ENCODE measurements around the gene BANK1.

The BANK1 gene

DNA sequence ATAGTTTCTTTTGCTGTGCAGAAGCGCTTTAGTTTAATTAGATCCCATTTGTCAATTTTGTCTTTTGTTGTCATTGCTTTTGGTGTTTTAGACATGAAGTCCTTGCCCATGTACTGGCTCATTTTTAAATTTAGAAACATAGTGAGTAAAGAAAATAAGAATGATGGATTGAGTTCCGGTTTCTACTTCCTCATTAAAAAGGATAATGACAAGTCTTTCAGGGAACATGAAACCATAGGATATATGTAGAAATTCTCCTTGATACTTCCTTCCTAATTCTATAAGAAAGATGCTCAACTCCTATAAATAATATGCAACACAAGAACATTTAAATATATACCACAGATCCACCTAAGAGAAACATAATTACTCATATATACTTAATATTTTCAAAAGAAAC is 240.9 kb downstream of the BANK1 start:
- DNase-seq (ENCODE audit: low read depth), result no peak

DNA sequence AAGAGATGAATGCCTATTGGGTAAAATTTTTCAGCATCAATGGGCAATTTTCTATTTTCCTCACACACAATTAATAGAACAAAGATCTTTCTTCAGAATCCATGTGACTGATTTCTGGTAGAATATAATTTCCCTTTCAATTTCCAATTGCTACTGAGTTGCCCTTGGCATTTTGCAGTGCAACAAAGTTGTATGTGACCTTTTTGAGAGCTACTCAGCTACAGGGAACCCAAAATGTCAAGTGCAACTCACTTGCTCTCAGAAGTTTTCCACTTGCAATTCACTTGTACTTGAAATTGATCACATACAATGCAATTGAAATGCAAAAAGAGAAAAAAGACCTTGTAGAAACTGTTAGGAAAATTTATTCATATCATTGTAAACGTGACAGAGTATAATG is 245.5 kb downstream of the BANK1 start:
- no peak for DNase-seq (ENCODE audit: low read depth)

DNA sequence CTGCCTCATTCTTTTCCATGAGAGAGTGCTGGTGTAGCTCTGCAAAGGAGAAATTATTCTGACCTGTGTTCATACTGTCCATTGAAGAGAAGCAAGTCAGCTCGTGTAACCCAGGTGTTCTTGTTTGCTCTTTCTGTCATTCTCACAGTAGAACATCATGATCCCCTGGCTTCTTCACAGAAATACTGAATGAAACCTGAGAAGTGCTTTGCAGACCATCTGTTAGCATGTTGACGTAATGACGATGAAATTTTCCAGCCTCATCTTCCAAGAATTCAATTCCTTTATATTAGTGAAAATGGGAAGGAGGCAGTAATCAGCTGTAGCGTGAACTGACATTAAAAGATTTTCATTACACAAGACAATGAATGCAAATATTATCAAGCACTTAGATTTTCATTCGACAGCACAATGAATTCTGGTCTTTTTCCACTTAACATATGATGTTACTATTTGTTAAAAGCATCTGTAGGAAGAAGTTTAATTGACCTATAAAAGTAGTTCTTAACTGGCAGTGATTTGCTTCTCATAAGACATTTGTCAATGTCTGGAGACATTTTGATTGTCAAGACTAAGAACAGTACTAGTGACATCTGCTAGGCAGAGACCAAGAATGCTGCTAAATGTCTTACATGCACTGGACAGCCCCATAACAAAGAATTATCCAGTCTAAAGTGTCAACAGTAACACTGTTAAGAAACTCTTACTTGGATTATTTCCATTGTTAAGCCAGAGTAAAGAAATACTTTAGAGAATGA is 246.3 kb downstream of the BANK1 start:
- DNase-seq (ENCODE audit: low read depth), result no peak

DNA sequence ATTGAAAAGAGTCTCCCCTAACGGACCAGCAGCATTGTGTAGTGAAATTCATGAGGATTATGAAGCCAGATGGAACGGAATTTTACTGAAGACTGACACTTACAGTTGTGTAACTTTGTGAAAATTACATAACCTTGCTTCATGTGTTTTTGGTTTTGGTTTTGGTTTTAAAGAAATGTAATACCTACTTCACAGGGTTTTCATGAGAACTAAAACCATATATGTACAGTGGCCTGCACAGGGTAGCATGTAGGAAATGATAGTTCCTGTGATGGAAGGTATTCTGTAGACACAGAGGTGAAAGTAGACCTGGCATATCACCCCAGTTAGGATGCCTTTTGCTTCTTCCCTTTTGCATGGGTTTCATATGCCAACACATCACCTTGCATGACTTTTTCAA is 247.0 kb downstream of the BANK1 start:
- DNase-seq (ENCODE audit: low read depth), result no peak

DNA sequence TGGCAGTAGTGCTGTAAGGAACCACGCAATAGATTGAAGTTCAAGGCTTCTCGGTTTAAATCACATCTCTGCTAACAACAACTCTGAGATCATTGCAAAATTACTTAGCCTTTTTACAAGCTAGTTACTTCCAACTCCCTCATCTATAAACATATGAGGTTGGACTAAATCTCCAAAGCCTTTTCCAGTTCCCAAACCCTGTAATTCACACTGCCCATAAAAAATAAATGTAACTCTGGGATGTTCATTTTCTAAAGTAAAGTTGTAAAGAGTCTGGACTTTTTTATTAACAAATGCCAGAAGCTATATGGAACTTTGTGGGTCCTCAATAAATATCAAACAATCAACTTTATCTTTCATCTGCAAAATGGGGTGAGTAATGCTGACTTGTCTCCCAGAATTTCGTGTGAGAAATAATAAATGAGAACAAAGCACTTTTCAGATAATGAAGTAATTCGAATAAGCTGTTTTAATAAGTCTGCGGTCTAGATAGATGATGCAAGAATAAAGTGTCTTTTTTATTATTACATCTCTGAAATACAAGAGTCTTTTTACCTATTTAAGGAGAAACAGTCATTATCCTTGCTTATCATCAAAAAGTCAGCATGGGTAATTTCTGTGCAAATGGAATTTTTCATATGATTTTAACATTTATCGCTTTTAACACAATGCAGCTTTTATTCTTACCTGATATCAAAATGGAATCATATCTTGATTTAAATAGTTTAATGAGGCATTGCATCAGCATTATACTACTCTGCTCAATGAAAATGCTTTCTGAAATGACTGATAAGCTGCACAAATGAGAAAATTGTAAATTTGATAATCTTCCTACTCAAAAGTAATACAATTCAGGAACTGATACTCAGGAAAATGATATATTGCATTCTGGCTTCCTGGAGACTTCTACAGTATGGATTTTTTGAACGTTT is 252.6 kb downstream of the BANK1 start:
- DNase-seq (ENCODE audit: low read depth), result no peak

DNA sequence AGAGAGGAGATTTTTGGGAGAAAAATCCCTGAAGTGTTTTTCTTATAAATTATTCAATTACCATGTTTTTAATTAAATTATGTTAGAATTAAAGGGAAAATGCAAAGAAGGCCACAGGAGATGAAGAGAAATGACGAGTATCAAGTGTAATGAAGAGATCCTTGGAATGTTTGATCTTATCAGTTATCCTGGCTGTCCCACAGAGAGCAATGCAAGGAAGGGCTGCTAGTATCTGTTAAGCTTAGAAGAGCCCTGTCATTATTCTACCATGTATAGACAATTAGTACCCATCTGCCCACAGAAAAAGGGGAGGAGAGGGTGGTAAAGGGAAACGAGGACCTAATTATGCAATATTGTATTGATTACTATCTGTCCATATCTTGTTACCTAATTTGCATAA is 257.1 kb downstream of the BANK1 start:
- DNase-seq (ENCODE audit: low read depth), result no peak

DNA sequence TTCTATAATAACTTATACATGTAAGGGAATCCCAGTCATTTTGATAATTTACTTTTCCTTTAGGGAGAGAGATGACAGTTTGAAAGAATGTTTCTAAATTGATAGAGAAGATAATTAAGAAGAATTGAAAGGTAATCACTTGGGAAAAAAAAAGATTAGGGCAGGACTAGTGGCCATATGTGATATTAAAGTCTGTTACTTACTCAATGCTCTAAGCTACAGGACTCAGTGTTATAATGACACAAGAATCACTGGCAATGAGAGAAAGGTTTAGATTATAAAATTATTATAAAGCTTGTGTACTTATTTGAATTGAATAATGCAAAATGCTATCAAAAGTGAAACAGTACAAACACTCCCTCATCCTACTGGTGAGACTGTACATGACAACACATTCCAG is 265.3 kb downstream of the BANK1 start:
- no peak for DNase-seq (ENCODE audit: low read depth)

DNA sequence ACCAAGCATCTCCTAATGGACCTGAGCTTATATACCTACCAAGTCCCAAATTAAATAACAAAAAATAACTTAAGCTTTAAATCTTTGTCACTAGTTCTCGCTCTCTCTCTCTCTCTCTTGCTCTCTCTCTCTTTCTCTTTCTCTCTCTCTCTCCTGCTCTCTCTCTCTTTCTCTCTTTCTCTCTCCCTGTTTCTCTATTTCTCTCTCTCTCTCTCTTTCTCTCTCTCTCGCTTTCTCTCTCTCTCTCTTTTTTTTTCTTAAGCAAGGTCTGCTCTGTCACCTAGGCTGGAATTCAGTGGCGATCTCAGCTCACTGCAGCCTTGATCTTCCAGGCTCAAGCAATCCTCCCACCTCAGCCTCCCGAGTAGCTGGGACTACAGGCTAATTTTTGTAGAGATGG is 266.6 kb downstream of the BANK1 start:
- no peak for DNase-seq (ENCODE audit: low read depth)

DNA sequence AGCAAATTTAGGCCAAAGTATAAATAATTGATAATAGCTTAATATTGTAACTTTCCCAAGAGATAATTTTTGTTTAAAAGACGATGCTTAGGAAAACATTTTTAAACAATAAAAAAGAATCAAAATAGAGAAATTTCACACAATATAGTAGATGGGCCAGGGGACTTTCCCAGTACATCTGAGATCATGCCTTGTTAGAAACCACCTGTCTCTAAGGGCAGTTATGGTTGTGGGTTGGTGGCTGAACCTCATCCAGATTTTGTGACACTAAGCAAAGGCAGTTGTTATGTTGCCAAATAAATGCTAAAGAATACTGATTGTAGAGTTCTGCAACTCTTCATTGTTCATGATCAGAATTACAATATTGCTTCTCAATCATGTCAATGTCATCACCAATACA is 270.6 kb downstream of the BANK1 start:
- DNase-seq (ENCODE audit: low read depth), result no peak

DNA sequence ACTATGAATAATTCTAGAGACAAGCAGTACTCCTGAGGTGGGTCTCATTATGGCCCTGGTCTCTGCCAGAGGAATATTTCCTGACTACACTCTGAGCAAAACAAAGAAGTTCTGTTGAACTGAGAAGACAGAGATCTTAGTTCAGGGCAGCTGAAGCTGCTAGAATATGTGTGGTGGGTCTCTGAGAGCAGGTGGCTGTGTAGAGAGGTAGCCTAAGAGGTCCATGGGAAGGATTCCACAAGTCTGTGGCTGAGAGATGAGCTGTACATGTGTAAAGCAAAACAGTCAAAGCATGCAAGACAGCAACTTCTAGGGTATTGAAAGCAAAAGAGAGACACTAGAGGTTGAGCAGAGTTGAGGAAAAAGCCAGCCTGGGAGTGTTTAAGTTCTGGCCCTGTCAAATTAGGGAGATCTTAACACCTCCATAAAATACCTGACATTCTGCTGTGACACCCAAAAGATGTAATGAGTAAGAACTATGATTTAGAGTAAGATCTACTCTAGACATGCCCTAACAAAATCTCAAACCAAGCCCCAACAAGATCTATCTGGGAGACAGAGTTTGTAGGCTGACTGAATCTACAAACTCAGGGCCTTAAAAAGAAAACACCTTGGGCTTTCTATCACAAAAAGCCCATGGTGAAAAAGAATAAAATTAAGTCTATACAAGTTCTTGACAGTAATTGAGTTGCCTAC is 274.4 kb downstream of the BANK1 start:
- no peak for DNase-seq (ENCODE audit: low read depth)

DNA sequence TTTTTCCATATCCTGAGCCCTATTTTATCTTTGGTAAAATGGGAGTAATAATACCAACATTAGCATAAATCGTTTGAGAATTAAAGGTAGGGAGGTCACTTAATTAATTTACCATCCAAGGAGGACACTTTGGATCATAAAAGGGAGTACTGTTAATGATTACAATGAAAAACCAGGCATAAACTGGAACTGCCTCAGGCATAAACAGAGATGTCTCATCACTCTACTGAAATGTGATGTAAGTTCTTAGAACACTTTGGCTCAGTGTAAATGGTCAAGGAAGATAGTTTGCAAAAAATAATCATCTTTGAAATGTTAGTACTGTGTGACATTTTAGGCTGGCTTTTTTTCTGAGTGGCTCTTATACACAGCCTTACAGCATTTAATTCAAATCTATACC is 286.1 kb downstream of the BANK1 start:
- no peak for DNase-seq (ENCODE audit: low read depth)

DNA sequence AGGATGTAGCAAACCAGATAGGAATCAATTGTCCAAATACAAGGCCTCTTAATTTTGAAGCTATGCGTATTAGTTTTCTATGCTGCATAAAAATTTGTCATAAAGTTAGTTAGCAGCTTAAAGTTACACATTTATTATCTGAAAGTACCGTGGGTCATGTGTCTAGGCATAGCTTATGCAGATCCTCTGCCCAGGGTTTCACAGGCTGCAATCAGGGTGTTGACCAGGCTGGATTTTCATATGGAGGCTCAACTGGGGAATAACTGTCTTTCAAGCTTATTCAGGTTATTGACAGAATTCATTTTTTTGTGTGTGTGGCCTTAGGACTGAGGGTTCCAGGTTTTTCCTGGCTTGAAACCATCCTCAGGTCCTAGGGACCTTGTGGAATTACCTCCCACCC is 289.7 kb downstream of the BANK1 start:
- no peak for DNase-seq (ENCODE audit: low read depth)

DNA sequence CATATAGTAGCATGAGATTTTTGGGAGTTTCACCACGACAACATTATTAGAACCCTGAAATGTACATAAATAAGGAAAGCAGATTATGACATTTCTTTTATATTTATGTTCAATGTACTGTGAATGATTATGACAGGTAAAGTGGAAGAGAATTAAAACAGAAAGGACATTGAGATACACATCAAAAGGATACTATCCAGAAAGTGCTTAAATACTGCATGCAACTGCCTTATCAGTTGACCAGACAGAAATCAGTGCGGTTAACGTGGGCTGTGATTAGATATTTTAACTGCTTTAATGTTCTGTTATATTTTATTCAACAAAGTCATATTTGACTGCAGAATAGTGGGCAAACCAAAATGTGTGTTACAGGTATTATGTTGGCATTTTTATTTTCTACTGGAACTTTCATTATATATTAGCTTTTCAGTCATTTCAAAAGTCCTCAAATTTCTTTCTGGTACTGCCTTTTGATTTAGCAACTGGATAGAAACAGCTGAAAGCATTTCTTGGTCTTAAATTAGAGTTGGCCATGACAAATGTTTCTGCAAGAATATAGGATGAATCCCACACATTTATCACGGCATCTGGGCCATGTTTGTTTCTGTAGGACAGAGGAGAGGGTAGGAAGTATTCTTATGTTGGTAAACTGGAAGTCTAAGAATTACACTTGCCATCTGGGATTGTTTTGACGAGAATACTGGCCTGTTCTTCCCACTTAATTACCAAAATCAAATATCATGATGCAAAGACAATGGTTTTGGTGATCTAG is 299.5 kb downstream of the BANK1 start:
- DNase-seq (ENCODE audit: low read depth), result no peak

DNA sequence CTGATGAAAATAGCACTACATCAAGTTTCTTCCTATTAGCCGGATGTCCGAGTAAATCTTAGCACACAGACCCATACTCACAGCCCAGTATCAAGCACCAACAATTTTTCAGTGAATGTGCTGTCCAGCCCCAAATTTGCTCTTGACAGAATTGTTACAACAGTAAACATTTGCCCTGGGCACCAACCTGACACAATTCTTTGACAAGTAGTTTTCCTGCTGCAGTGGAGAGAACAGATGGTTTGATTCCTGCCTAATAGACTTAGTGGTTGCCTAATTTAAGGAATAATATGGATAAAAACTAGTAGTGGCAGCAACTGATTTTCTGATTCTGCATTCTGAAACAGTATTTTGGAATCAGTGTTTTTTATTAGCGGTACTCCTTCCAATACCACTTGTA is 301.1 kb downstream of the BANK1 start:
- DNase-seq (ENCODE audit: low read depth), result no peak

DNA sequence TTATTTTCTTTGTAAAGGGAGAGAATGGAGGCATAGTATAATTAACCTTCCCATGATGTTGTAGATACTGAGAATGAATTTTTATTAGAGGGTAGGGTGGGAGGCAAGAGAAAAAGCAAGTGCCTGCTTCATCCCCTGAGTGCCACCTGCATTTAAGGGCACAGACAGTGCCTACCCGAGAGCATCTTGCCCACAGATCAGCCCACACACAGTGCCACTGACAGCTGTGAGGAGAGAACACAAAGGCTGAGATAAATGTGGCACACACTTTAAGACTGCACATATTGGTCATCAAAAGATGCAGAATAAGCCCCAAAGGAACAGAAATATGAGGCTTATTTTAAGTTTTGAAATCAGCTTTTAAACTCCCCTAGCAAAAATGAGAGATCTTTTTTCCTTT is 304.0 kb downstream of the BANK1 start:
- DNase-seq (ENCODE audit: low read depth), result no peak

DNA sequence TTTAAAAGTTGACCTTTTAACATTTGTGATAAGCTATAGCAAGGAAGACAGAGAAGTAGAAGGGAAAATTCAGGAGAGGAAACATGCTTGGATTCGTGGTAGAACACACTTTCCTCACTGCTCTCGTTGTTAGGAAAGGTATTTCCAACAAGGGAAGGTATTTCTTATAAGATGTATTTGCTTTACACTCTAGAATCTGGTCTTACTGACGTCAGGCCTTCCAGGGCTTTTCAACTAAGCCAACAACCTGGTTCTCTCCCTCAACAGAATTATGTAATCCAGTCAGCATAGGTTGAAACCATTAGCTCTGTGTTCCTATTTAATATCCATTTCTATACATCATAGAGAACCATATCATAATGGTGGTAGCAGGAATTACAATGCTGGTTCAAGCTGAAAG is 312.8 kb downstream of the BANK1 start:
- no peak for DNase-seq (ENCODE audit: low read depth)

DNA sequence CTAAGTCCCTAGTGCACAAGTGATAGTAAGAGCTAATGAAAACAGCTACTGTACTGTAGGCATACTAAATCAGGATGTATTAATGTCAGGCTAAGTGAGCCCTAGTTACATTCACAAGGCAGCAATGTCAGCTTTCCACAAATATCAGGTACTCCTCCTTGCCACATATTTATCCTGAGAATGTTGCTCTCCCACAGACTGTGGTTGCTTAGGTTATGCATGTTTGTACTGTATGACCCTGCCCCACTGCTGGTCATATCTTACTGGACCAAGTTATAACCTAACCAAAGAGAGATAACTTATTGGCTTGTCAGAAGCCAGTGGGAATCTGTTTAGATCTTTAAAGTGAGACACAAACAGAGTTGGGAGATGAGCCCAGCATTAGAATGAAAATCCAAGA is 313.7 kb downstream of the BANK1 start:
- DNase-seq (ENCODE audit: low read depth), result no peak

DNA sequence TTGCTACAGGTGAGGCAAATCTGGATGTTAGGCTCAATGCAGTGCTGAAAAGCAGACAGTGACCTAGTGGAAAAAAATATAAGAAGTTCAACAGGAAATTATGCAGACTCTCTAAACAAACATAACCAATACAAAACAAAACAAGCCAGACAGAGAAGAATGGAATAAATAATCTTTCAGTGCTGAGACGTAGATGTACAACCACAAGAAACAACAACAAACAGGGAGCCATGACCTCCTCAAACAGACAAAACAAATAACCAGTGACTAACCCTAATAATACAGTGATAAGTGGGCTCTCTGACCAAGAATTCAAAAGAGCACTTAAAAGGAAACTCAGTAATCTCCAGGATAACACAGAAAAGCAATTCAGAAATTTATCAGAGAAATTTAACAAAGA is 315.5 kb downstream of the BANK1 start:
- no peak for DNase-seq (ENCODE audit: low read depth)

DNA sequence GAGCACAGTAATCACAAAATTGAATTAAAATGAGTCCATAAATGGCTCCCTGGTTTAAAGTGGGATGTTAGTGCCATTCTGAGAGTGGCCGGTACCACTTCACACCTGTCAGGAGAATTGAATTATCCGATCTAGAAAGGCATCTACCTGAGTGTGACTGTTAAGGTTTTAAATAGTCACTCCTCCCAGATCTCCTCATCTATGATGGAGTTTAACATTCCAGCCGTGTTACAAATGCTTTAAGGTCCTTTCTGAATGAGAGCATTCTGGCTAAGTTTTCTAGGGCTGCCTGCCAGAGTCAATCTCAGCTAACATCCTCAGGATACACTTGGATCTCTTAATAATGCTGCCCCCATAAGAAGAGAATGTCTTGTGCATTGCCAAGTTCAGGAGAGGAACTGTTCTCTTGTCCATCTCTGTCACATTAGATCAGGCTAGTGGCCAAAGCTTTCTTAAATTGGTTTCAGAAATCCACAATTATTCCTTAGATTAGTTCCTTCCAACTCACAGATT is 323.6 kb downstream of the BANK1 start:
- no peak for DNase-seq (ENCODE audit: low read depth)

DNA sequence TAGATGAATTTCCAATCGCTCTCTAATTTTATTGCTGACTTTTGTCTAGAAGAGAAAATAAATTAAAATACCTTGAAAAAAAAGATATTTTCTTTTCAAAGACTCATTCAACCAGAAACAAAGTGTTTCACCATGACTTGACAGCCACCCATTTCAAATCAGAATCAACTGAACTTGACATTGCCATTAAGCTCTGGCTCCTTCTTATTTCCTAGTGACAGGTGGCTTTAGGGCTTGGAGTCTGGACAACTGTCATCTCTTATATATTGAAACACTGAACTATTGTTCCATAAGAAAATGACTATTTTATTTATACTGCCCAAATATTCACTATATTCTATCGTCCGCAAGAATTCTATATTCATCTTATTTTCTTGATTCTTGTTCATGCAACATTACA is 325.6 kb downstream of the BANK1 start:
- no peak for DNase-seq (ENCODE audit: low read depth)

DNA sequence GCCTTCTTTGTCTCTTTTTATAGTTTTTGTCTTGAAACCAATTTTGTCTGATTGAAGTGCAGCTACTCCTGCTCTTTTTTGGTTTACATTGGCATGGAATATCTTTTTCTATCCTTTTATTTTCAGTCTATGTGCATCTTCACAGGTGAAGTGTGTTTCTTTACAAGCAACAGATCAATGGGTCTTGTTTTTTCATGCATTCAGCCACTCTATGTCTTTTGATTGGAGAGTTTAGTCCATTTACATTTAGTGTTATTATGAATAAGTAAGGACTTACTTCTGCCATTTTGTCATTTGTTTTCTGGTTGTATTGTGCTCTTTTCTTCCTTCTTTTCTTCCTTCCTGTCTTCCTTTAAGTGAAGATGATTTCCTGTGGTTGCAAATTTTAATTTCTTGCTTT is 330.3 kb downstream of the BANK1 start:
- DNase-seq (ENCODE audit: low read depth), result no peak
